Measurements from ENCODE around the gene ATF7. TPM values are rescaled to one million over a fixed set of nuclear protein-coding genes. Genes with fewer than 3 reads are reported as not detected.

The ATF7 gene
- total and polyA plus RNA-seq, 2 of the 13 experiments (the other 11 are each of a cell fraction or from before 2014, with no cell fraction given) = 9.6 to 16.2 TPM

DNA sequence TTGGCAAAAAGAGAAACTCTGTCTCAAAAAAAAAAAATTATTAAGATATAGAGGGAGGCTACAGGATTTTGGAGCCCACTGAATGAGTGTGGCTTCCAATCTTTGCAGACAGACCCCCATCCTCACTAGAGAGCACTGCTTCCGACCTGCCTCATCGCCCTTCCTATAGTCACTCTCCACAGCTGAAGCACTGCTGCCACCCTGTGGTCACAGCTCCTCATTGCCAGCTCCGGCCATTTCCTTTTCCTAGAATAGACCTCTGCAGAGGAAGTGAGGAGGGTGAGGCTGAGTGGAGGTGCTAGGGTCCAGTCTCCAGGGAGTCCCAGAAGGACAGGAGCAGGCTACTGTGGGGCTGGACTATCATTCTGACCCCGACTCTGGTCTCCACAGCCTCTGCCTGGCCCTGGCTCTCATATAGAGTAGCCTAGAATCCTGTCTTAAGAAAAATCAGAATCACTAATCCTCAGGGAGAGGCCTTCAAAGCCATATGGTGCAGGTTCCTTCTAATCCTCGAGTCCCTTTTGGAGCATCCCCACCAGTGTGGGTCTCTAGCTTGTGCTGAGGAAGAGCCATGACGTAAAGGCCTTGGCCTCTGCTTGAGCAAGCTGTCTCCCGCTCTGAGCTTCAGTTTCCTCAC is 117.5 kb downstream of the ATF7 start (continued):
- TF ChIP-seq XRCC5 (optimal IDR thresholded peaks at IDR 0.05; ENCODE audit: low read length) (peak; percentile 81), NFKB2 (CRISPR knock-in tag; IDR thresholded peaks at IDR 0.05; ENCODE audit: borderline replicate concordance) (no peak), KAT7 (CRISPR knock-in tag; IDR thresholded peaks at IDR 0.05; ENCODE audit: borderline replicate concordance) (no peak), CBX2 (IDR thresholded peaks at IDR 0.05; ENCODE audit: low read depth, low read length) (no peak), CBX2 (CRISPR knock-in tag; IDR thresholded peaks at IDR 0.05; ENCODE audit: low read depth) (no peak), TBX3 (IDR thresholded peaks at IDR 0.05; ENCODE audit: borderline replicate concordance) (no peak), ZNF12 (CRISPR knock-in tag; IDR thresholded peaks at IDR 0.05) (no peak), PHF5A (CRISPR knock-in tag; IDR thresholded peaks at IDR 0.05; ENCODE audit: low read depth, unreplicated experiment) (peak; percentile 48), ZNF619 (CRISPR knock-in tag; IDR thresholded peaks at IDR 0.05) (no peak), ZKSCAN5 (CRISPR knock-in tag; IDR thresholded peaks at IDR 0.05) (no peak), REPIN1 (CRISPR knock-in tag; IDR thresholded peaks at IDR 0.05; ENCODE audit: borderline replicate concordance, low read depth) (0 out of 2 replicates have a peak, but pooled peaks have one; percentile 24), ZNF761 (CRISPR knock-in tag; conservative IDR thresholded peaks at IDR 0.05) (0 out of 2 replicates have a peak, but pooled peaks have one; percentile 32), ZNF772 (CRISPR knock-in tag; IDR thresholded peaks at IDR 0.05) (no peak), GATAD1 (CRISPR knock-in tag; IDR thresholded peaks at IDR 0.05) (0 out of 2 replicates have a peak, but pooled peaks have one; percentile 38), HNF4A (CRISPR knock-in tag; IDR thresholded peaks at IDR 0.05) (no peak), ATF7 (IDR thresholded peaks at IDR 0.05) (no peak), ATF7 (CRISPR knock-in tag; IDR thresholded peaks at IDR 0.05) (no peak), ADNP (CRISPR knock-in tag; IDR thresholded peaks at IDR 0.05) (no peak), ZNF556 (CRISPR knock-in tag; IDR thresholded peaks at IDR 0.05; ENCODE audit: borderline replicate concordance) (no peak)
- TF ChIP-seq, protein P1, sequence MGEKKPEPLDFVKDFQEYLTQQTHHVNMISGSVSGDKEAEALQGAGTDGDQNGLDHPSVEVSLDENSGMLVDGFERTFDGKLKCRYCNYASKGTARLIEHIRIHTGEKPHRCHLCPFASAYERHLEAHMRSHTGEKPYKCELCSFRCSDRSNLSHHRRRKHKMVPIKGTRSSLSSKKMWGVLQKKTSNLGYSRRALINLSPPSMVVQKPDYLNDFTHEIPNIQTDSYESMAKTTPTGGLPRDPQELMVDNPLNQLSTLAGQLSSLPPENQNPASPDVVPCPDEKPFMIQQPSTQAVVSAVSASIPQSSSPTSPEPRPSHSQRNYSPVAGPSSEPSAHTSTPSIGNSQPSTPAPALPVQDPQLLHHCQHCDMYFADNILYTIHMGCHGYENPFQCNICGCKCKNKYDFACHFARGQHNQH (CRISPR knock-in tag; IDR thresholded peaks at IDR 0.05) = peak; percentile 58; the same call in 1 of the 2 replicates
- TF ChIP-seq, protein P2, sequence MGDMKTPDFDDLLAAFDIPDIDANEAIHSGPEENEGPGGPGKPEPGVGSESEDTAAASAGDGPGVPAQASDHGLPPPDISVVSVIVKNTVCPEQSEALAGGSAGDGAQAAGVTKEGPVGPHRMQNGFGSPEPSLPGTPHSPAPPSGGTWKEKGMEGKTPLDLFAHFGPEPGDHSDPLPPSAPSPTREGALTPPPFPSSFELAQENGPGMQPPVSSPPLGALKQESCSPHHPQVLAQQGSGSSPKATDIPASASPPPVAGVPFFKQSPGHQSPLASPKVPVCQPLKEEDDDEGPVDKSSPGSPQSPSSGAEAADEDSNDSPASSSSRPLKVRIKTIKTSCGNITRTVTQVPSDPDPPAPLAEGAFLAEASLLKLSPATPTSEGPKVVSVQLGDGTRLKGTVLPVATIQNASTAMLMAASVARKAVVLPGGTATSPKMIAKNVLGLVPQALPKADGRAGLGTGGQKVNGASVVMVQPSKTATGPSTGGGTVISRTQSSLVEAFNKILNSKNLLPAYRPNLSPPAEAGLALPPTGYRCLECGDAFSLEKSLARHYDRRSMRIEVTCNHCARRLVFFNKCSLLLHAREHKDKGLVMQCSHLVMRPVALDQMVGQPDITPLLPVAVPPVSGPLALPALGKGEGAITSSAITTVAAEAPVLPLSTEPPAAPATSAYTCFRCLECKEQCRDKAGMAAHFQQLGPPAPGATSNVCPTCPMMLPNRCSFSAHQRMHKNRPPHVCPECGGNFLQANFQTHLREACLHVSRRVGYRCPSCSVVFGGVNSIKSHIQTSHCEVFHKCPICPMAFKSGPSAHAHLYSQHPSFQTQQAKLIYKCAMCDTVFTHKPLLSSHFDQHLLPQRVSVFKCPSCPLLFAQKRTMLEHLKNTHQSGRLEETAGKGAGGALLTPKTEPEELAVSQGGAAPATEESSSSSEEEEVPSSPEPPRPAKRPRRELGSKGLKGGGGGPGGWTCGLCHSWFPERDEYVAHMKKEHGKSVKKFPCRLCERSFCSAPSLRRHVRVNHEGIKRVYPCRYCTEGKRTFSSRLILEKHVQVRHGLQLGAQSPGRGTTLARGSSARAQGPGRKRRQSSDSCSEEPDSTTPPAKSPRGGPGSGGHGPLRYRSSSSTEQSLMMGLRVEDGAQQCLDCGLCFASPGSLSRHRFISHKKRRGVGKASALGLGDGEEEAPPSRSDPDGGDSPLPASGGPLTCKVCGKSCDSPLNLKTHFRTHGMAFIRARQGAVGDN (CRISPR knock-in tag; IDR thresholded peaks at IDR 0.05) = peak; percentile 15; the same call in 1 of the 2 replicates
- TF ChIP-seq, protein P3, sequence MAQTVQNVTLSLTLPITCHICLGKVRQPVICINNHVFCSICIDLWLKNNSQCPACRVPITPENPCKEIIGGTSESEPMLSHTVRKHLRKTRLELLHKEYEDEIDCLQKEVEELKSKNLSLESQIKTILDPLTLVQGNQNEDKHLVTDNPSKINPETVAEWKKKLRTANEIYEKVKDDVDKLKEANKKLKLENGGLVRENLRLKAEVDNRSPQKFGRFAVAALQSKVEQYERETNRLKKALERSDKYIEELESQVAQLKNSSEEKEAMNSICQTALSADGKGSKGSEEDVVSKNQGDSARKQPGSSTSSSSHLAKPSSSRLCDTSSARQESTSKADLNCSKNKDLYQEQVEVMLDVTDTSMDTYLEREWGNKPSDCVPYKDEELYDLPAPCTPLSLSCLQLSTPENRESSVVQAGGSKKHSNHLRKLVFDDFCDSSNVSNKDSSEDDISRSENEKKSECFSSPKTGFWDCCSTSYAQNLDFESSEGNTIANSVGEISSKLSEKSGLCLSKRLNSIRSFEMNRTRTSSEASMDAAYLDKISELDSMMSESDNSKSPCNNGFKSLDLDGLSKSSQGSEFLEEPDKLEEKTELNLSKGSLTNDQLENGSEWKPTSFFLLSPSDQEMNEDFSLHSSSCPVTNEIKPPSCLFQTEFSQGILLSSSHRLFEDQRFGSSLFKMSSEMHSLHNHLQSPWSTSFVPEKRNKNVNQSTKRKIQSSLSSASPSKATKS (CRISPR knock-in tag; IDR thresholded peaks at IDR 0.05) = no peak
- TF ChIP-seq, protein P4, sequence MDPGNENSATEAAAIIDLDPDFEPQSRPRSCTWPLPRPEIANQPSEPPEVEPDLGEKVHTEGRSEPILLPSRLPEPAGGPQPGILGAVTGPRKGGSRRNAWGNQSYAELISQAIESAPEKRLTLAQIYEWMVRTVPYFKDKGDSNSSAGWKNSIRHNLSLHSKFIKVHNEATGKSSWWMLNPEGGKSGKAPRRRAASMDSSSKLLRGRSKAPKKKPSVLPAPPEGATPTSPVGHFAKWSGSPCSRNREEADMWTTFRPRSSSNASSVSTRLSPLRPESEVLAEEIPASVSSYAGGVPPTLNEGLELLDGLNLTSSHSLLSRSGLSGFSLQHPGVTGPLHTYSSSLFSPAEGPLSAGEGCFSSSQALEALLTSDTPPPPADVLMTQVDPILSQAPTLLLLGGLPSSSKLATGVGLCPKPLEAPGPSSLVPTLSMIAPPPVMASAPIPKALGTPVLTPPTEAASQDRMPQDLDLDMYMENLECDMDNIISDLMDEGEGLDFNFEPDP (CRISPR knock-in tag; conservative IDR thresholded peaks at IDR 0.05) = no peak

All from HepG2 (cell line).